NCI-H146 treated with DMSO at 0.1 percent for 48 hours (cell line): ENCODE results near the gene BRF1.

Experiments
- DNase-seq: peaks from one replicate; lab custom pipeline; 2025; ENCODE audit not compliant: unreplicated experiment; lab: John Stamatoyannopoulos, UW

The BRF1 gene

GRCh38 chr14:105177082-105177481, 123.7 kb downstream of the BRF1 start:
- DNase-seq = no peak

GRCh38 chr14:105176513-105176912, 124.3 kb downstream of the BRF1 start:
- DNase-seq = no peak

- no peak for DNase-seq
These were observed 126.6 kb downstream of the BRF1 start for GRCh38 chr14:105173901-105174894.

- DNase-seq = no peak
These were observed 127.7 kb downstream of the BRF1 start for GRCh38 chr14:105173145-105173544.

GRCh38 chr14:105172476-105172875, 128.3 kb downstream of the BRF1 start:
- no peak for DNase-seq

GRCh38 chr14:105171004-105171673, 129.7 kb downstream of the BRF1 start:
- peak; percentile 43 for DNase-seq

GRCh38 chr14:105169776-105170655, 130.8 kb downstream of the BRF1 start:
- DNase-seq = no peak

GRCh38 chr14:105168979-105169507, 131.8 kb downstream of the BRF1 start:
- no peak for DNase-seq

GRCh38 chr14:105168496-105168978, 132.3 kb downstream of the BRF1 start, which contains the start of gene JAG2:
JAG2 (minus strand) TSS chr14:105168776; CDS start chr14:105168420, 356 bp downstream.
- DNase-seq = no peak

- DNase-seq = no peak
These were observed 132.7 kb downstream of the BRF1 start for GRCh38 chr14:105168093-105168420.

- DNase-seq = no peak
These were observed 133.3 kb downstream of the BRF1 start for GRCh38 chr14:105167303-105168092.

- no peak for DNase-seq
These were observed 134.1 kb downstream of the BRF1 start for GRCh38 chr14:105166571-105167302.

- no peak for DNase-seq
These were observed 134.9 kb downstream of the BRF1 start for GRCh38 chr14:105165761-105166485.

- DNase-seq = peak; percentile 95
These were observed 135.6 kb downstream of the BRF1 start for GRCh38 chr14:105165134-105165704.

- no peak for DNase-seq
These were observed 137.6 kb downstream of the BRF1 start for GRCh38 chr14:105163040-105163742.

GRCh38 chr14:105162669-105162979, 138.2 kb downstream of the BRF1 start:
- no peak for DNase-seq

- no peak for DNase-seq
These were observed 138.7 kb downstream of the BRF1 start for GRCh38 chr14:105161964-105162668.
